Hepatocyte (in vitro differentiated cells): ENCODE data around the gene SLC8A2. TPM values are rescaled to one million over a fixed set of nuclear protein-coding genes. Genes with fewer than 3 reads are reported as not detected.
A peak's percentile ranks its signal among the peaks of the same experiment; 100 is the strongest.

ENCODE experiments used
- DNase-seq: peaks from one replicate; pipeline ENCODE4 v3.0.0-alpha.2; 2016; ENCODE audit warnings: low spot score
- H2AFZ ChIP-seq: fragments of 200-600 bp; sonication (generic); 2 replicates; pipeline ENCODE4 v1.6.0; 2016; ENCODE audit warnings: antibody characterized with exemption, mild to moderate bottlenecking
- H3K27ac ChIP-seq: fragments of 200-600 bp; sonication (generic); 2 replicates; pipeline ENCODE4 v1.5.1; 2016; ENCODE audit warnings: mild to moderate bottlenecking
- H3K27me3 ChIP-seq: fragments of 200-600 bp; sonication (generic); 2 replicates; pipeline ENCODE4 v1.6.1; 2016
- H3K36me3 ChIP-seq: fragments of 200-600 bp; sonication (generic); replicated peaks from 2 replicates; pipeline ENCODE4 v1.5.1; 2016; ENCODE audit warnings: low read depth; ENCODE audit not compliant: insufficient read depth
- H3K4me1 ChIP-seq: fragments of 200-600 bp; sonication (generic); 2 replicates; pipeline ENCODE4 v1.5.1; 2016; ENCODE audit warnings: mild to moderate bottlenecking, moderate library complexity; ENCODE audit not compliant: insufficient read depth
- H3K4me2 ChIP-seq: fragments of 200-600 bp; sonication (generic); 2 replicates; pipeline ENCODE4 v1.6.0; 2016
- H3K4me3 ChIP-seq: fragments of 200-600 bp; sonication (generic); 2 replicates; pipeline ENCODE4 v1.5.1; 2016; ENCODE audit warnings: mild to moderate bottlenecking
- H3K79me2 ChIP-seq: fragments of 200-600 bp; sonication (generic); 2 replicates; pipeline ENCODE4 v1.6.0; 2017; ENCODE audit warnings: mild to moderate bottlenecking
- H3K9me2 ChIP-seq: fragments of 200-600 bp; sonication (generic); replicated peaks from 2 replicates; pipeline ENCODE4 v1.6.0; 2017; ENCODE audit warnings: mild to moderate bottlenecking; ENCODE audit not compliant: insufficient read depth
- H3K9me3 ChIP-seq: fragments of 200-600 bp; sonication (generic); 2 replicates; pipeline ENCODE4 v1.5.1; 2016; ENCODE audit warnings: low read depth, mild to moderate bottlenecking
- H4K20me1 ChIP-seq: fragments of 200-600 bp; sonication (generic); 2 replicates; pipeline ENCODE4 v1.6.0; 2016; ENCODE audit warnings: mild to moderate bottlenecking; ENCODE audit not compliant: insufficient read depth, poor library complexity, severe bottlenecking
- EZH2 ChIP-seq: fragments of 200-600 bp; sonication (generic); IDR thresholded peaks from 2 replicates; pipeline ENCODE4 v1.6.1; 2016; ENCODE audit warnings: antibody characterized with exemption, mild to moderate bottlenecking, borderline replicate concordance
- EZH2phosphoT487 ChIP-seq: fragments of 200-600 bp; sonication (generic); IDR thresholded peaks from one replicate; pipeline ENCODE4 v1.6.1; 2018; ENCODE audit warnings: antibody characterized with exemption, mild to moderate bottlenecking, low read depth, moderate library complexity; ENCODE audit not compliant: unreplicated experiment, severe bottlenecking
- WGBS: methylation state at CpG from one replicate; pipeline ENCODE4 v1.1.6; 2016; ENCODE audit warnings: low lambda C conversion rate; ENCODE audit errors: missing lambda C conversion rate; 5-methylcytosine and 5-hydroxymethylcytosine counted together
- polyA plus RNA-seq: library from polyadenylated mRNA; unstranded; fragments of >200 nt; fragmentation: Nextera tagmentation; extraction: Ambion mirVana; gene quantifications from 2 replicates; pipeline ENCODE4 v1.2.1, GENCODE V29; 2016
- total RNA-seq: library from RNA; depleted of rRNA; stranded (reverse); fragments of >200 nt; gene quantifications from 2 replicates; pipeline ENCODE4 v1.2.3, GENCODE V29; 2014
- TF ChIP-seq, protein P1 (sequence below): fragments of 200-600 bp; sonication (generic); IDR thresholded peaks from 2 replicates; pipeline ENCODE4 v1.5.1; 2016; ENCODE audit warnings: antibody characterized with exemption, mild to moderate bottlenecking; ENCODE audit not compliant: poor library complexity

Gene SLC8A2
- total and polyA plus RNA-seq, 2 experiments from 2014 or later: 0.24 to 1.1 TPM

DNA sequence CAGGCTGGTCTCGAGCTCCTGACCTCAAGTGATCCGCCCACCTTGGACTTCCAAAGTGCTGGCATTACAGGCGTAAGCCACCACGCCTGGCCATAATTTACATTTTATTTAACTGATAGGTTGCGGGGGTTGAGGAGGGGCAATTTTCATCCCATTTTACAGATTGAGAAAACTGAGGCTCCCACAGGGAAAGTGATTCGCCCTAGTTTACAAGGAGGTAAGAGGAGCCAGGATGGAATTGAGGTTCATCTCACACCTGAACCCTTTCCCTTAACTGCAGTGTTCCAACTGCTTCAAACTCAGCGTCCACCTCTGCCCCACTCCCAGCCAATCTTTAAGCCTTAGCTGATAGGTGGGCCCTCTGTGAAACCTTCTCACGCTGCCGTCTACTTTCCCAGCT lies 47.2 kb upstream of the SLC8A2 start:
- 87% methylated on average over 9 of the region's 9 CpGs for WGBS

DNA sequence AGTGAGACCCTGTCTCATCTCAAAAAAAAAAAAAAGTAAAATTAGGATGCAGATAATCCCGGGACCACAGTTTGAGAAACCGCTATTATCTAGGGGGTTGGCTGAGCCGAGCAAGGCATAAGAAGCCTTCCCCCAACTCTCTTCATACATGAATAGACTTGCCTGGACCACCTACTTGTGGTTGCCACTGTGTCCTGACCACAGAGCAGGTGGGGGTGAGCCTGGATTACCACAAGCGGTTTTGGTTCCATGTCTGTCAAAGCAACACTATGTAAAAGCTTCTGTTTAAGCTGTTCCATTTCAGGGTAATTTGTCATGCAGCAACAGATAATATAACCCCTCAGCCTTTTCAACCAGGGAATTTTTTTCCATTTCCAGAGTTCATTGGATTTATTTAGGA lies 46.4 kb upstream of the SLC8A2 start:
- H4K20me1 ChIP-seq: no peaks in the 10 kb centered on the region
- H3K4me2 ChIP-seq: no peak overlapping the region
- H3K27me3 ChIP-seq: no peaks in the 10 kb centered on the region
- peaks cover 15% of the 10 kb centered on the region for H3K79me2 ChIP-seq
- TF ChIP-seq EZH2phosphoT487 (no peak), EZH2 (no peak)
- TF ChIP-seq, protein P1, sequence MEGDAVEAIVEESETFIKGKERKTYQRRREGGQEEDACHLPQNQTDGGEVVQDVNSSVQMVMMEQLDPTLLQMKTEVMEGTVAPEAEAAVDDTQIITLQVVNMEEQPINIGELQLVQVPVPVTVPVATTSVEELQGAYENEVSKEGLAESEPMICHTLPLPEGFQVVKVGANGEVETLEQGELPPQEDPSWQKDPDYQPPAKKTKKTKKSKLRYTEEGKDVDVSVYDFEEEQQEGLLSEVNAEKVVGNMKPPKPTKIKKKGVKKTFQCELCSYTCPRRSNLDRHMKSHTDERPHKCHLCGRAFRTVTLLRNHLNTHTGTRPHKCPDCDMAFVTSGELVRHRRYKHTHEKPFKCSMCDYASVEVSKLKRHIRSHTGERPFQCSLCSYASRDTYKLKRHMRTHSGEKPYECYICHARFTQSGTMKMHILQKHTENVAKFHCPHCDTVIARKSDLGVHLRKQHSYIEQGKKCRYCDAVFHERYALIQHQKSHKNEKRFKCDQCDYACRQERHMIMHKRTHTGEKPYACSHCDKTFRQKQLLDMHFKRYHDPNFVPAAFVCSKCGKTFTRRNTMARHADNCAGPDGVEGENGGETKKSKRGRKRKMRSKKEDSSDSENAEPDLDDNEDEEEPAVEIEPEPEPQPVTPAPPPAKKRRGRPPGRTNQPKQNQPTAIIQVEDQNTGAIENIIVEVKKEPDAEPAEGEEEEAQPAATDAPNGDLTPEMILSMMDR: no peak
- H3K4me1 ChIP-seq: peaks cover 5% of the 10 kb centered on the region
- H3K9me3 ChIP-seq: no peaks in the 10 kb centered on the region
- H3K27ac ChIP-seq: no peak overlapping the region
- H2AFZ ChIP-seq: no peak overlapping the region
- DNase-seq: no peak
- H3K9me2 ChIP-seq: no peaks in the 10 kb centered on the region
- no peak overlapping the region for H3K4me3 ChIP-seq
- H3K36me3 ChIP-seq: no peaks in the 10 kb centered on the region
- WGBS: 89% methylated on average over 4 of the region's 4 CpGs

More for the DNA sequence above, 47.2 kb upstream of the SLC8A2 start:
- Histone ChIP-seq H3K36me3 (no peaks in the 10 kb centered on the region), H3K4me1 (no peaks in the 10 kb centered on the region), H3K27ac (no peak overlapping the region), H3K4me3 (no peak overlapping the region), H3K4me2 (no peak overlapping the region), H2AFZ (no peak overlapping the region), H4K20me1 (no peaks in the 10 kb centered on the region), H3K27me3 (no peaks in the 10 kb centered on the region), H3K79me2 (peaks cover 8% of the 10 kb centered on the region), H3K9me2 (no peaks in the 10 kb centered on the region), H3K9me3 (no peaks in the 10 kb centered on the region)
- TF ChIP-seq, protein P1: no peak
- TF ChIP-seq EZH2phosphoT487 (no peak), EZH2 (no peak)
- no peak for DNase-seq

DNA sequence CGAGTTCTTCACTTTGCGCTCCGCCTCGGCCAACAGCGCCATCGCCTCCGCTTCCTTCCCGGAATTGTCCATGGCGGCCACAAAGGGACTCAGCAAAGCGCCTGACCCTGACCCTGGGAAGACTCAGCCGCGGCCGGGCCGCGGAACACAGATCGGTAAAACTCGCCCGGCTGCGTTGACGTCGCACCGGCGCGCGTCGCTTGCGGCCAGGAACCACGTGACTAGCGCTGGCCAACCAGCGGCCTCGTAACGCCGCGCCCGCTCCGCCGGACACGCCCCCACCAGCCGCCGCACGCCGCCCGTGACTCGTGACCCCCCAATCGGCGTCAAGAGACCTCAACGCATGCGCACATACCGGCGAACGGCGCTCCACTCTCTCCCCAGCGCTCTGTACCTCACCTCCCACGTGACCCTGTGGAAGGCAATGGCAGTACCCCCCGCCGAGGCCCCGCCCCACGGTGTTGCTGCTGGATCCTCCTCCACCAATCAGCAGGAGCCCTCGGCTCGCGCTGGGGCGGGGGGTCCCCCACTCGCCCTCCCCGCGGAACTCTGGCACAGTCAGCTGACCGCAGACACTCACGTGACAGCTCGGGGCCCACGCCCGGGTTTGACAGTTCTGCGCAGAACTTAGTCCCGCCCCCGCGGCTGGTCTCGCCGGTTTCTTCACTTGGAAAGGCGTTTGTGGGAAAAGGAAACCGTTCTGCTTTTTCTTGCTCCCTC lies 43.3 kb upstream of the SLC8A2 start, which contains the start of gene NAPA:
Gene NAPA, minus strand, starts transcription at position 195 of the 720 bp plus-strand sequence. Its CDS starts 123 bp downstream, at position 72.
- H3K9me3 ChIP-seq: no peaks in the 10 kb centered on the region
- no peaks in the 10 kb centered on the region for H3K9me2 ChIP-seq
- no peaks in the 10 kb centered on the region for H3K27me3 ChIP-seq
- peak within 1 kb of the TSS; percentile 97 for H3K27ac ChIP-seq
- TF ChIP-seq EZH2phosphoT487: no peak
- no peak for TF ChIP-seq EZH2
- TF ChIP-seq, protein P1: no peak
- peaks cover 22% of the 10 kb centered on the region for H4K20me1 ChIP-seq
- peaks cover 19% of the 10 kb centered on the region for H3K4me1 ChIP-seq
- peak within 1 kb of the TSS; percentile 92 for H3K4me2 ChIP-seq
- peak within 1 kb of the TSS; percentile 54 for H3K4me3 ChIP-seq
- 1% methylated on average over 70 of the region's 78 CpGs for WGBS
- no peaks in the 10 kb centered on the region for H3K36me3 ChIP-seq
- DNase-seq: peak; percentile 100
- peak within 1 kb of the TSS; percentile 54 for H2AFZ ChIP-seq
- H3K79me2 ChIP-seq: peaks cover 46% of the 10 kb centered on the region
